ENCODE data around the gene ANKRD9. TPM values are rescaled to one million over a fixed set of nuclear protein-coding genes. Genes with fewer than 3 reads are reported as not detected.
"Not testable (repeated sequence)": the region's sequence is repeated elsewhere in the genome, so short reads cannot be mapped to it uniquely, and the experiment has no call there.

Gene ANKRD9
- polyA plus RNA-seq = 10 to 100 TPM in 1 of 3 donors, 1 to 10 TPM in 2; 4.4 to 16.5 (median 7.4) TPM

GRCh38 chr14:102509746-102510615, at the start of gene ANKRD9:
Gene ANKRD9 (minus strand): TSS chr14:102509776. CDS start chr14:102507889, 1,887 bp downstream.
- 1 to 2% (median 2%) methylated on average over 65 to 88 of the region's 91 CpGs for WGBS, 3 donors
- no peak within 1 kb of the TSS for H3K27ac ChIP-seq (ENCODE audit: low read depth, low read length)

GRCh38 chr14:102558556-102558955, 49.0 kb upstream of the ANKRD9 start:
- H3K27ac ChIP-seq (ENCODE audit: low read depth, low read length) = no peak overlapping the region
- 72 to 75% (median 72%) methylated on average over 4 of the region's 4 CpGs for WGBS, 3 donors

GRCh38 chr14:102557434-102558226, 48.1 kb upstream of the ANKRD9 start:
- no peak overlapping the region for H3K27ac ChIP-seq (ENCODE audit: low read depth, low read length)
- WGBS, 3 donors = 90% methylated on average over 12 of the region's 12 CpGs

GRCh38 chr14:102556098-102556677, 46.6 kb upstream of the ANKRD9 start:
- 98% methylated on average over 14 of the region's 14 CpGs for WGBS, 3 donors

GRCh38 chr14:102554821-102555819, 45.5 kb upstream of the ANKRD9 start:
- H3K27ac ChIP-seq (ENCODE audit: low read depth, low read length) = no peak overlapping the region
- 6 to 9% (median 7%) methylated on average over 80 to 94 of the region's 94 CpGs for WGBS, 3 donors

More at GRCh38 chr14:102556098-102556677, 46.6 kb upstream of the ANKRD9 start:
- no peak overlapping the region for H3K27ac ChIP-seq (ENCODE audit: low read depth, low read length)

- 67 to 85% (median 67%) methylated on average over 14 of the region's 14 CpGs for WGBS, 3 donors
Measured at GRCh38 chr14:102551995-102552705, 42.6 kb upstream of the ANKRD9 start.

GRCh38 chr14:102550927-102551401, 41.4 kb upstream of the ANKRD9 start:
- WGBS, 3 donors = 71 to 81% (median 80%) methylated on average over 3 of the region's 3 CpGs
- H3K27ac ChIP-seq (ENCODE audit: low read depth, low read length) = not testable (repeated sequence)

More at GRCh38 chr14:102551995-102552705, 42.6 kb upstream of the ANKRD9 start:
- no peak overlapping the region for H3K27ac ChIP-seq (ENCODE audit: low read depth, low read length)

GRCh38 chr14:102548616-102549240, 39.2 kb upstream of the ANKRD9 start:
- H3K27ac ChIP-seq (ENCODE audit: low read depth, low read length) = no peak overlapping the region
- 59 to 69% (median 62%) methylated on average over 3 of the region's 3 CpGs for WGBS, 3 donors

GRCh38 chr14:102545461-102546265, 36.1 kb upstream of the ANKRD9 start:
- no peak overlapping the region for H3K27ac ChIP-seq (ENCODE audit: low read depth, low read length)
- WGBS, 3 donors = 57 to 66% (median 58%) methylated on average over 29 of the region's 29 CpGs

GRCh38 chr14:102544747-102545460, 35.3 kb upstream of the ANKRD9 start:
- no peak overlapping the region for H3K27ac ChIP-seq (ENCODE audit: low read depth, low read length)
- WGBS, 3 donors = 8 to 13% (median 10%) methylated on average over 48 to 66 of the region's 66 CpGs

- no peak overlapping the region for H3K27ac ChIP-seq (ENCODE audit: low read depth, low read length)
- 15 to 32% (median 20%) methylated on average over 37 to 43 of the region's 43 CpGs for WGBS, 3 donors
Measured at GRCh38 chr14:102544046-102544746, 34.6 kb upstream of the ANKRD9 start.

GRCh38 chr14:102541771-102542170, 32.2 kb upstream of the ANKRD9 start:
- WGBS, 3 donors = 89 to 93% (median 89%) methylated on average over 10 of the region's 10 CpGs
- H3K27ac ChIP-seq (ENCODE audit: low read depth, low read length) = no peak overlapping the region

- 91 to 97% (median 94%) methylated on average over 13 to 14 of the region's 14 CpGs for WGBS, 3 donors
Measured at GRCh38 chr14:102541029-102541491, 31.5 kb upstream of the ANKRD9 start.

GRCh38 chr14:102540315-102541028, 30.9 kb upstream of the ANKRD9 start:
- H3K27ac ChIP-seq (ENCODE audit: low read depth, low read length) = no peak overlapping the region
- 49 to 64% (median 51%) methylated on average over 29 of the region's 29 CpGs for WGBS, 3 donors

More at GRCh38 chr14:102541029-102541491, 31.5 kb upstream of the ANKRD9 start:
- not testable (repeated sequence) for H3K27ac ChIP-seq (ENCODE audit: low read depth, low read length)

Measured in adipose tissue (tissue), 3 donors.